Keratinocyte (primary cell): ENCODE measurements around the gene SYT12.

Experiments
- CTCF ChIP-seq, 3 experiments: IDR thresholded peaks in 1 of 3; conservative IDR thresholded peaks in 1 of 3; optimal IDR thresholded peaks in 1 of 3; 2 replicates in 2 of 3; 3 replicates in 1 of 3; pipeline versions ENCODE3 to v1.5.1; 2011; ENCODE audit warnings: low read length in 3 of 3, mild to moderate bottlenecking in 3 of 3, moderate library complexity in 2 of 3, control low read depth in 1 of 3, inconsistent platforms in 1 of 3; ENCODE audit not compliant: insufficient read depth in 2 of 3; ENCODE audit errors: extremely low read depth in 1 of 3
- EZH2 ChIP-seq: IDR thresholded peaks from one replicate; pipeline ENCODE4 v1.6.1; 2012; ENCODE audit warnings: inconsistent platforms, mild to moderate bottlenecking, low read length, moderate library complexity

DNA sequence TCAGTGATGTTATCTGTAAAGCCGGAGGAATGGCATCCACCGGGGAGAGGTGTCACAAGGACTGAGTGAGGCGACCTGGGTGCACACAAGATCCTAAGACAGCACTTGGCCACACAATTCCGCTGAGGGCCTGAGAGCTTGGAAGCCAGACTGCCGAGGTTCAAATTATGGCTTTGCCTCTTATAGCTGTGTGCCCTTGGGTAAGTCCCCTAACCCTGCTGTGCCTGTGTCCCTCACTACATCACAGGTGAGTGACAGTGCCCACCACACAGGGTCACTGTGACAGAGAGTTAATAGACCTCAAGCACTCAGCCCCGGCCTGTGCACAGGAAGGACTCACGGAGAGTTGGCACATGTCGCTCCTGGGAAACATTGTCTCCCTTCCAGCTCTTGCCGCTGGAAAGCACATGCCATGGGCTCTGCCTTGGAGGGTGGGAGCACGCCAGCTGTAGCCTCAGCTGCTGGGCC is 34.3 kb downstream of the SYT12 start:
- TF ChIP-seq CTCF (optimal IDR thresholded peaks at IDR 0.05 in 1 of 3, IDR thresholded peaks at IDR 0.05 in 1 of 3, conservative IDR thresholded peaks at IDR 0.05 in 1 of 3; ENCODE audit: extremely low read depth in 1 of 3, insufficient read depth in 2 of 3, low read length in 3 of 3) (no peak), EZH2 (no peak)
